Cerebellar cortex (tissue), 1 donor: ENCODE data around the gene SETD1A.
"Not testable (repeated sequence)": the region's sequence is repeated elsewhere in the genome, so short reads cannot be mapped to it uniquely, and the experiment has no call there.

ENCODE experiments used
- DNase-seq: peaks from one replicate; pipeline ENCODE4 v3.0.0-alpha.2; 2015; ENCODE audit warnings: low spot score

Gene SETD1A

DNA sequence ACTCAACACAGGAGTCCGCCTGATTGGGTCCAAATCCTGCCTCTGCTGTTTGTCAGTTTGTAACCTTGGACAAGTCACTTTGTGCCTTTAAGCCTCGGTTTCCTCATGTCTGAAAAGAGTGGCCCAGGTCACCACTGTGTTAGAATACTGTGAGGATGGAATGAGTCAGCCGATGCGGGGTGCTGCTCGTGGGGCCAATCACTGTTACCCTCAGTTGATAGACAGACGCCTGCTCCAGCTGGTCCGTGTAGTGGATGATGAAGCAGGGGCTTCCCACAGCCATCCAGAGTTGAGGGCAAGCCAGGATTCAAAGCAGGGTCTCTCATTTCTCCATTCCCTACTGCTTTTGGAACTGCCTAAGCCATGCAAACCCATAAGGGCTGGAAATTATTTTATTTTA, 28.4 kb upstream of the SETD1A start:
- DNase-seq, result no peak

GRCh38 chr16:30930160-30930571, 27.4 kb upstream of the SETD1A start:
- no peak for DNase-seq

GRCh38 chr16:30931068-30931650, 26.4 kb upstream of the SETD1A start:
- no peak for DNase-seq

DNA sequence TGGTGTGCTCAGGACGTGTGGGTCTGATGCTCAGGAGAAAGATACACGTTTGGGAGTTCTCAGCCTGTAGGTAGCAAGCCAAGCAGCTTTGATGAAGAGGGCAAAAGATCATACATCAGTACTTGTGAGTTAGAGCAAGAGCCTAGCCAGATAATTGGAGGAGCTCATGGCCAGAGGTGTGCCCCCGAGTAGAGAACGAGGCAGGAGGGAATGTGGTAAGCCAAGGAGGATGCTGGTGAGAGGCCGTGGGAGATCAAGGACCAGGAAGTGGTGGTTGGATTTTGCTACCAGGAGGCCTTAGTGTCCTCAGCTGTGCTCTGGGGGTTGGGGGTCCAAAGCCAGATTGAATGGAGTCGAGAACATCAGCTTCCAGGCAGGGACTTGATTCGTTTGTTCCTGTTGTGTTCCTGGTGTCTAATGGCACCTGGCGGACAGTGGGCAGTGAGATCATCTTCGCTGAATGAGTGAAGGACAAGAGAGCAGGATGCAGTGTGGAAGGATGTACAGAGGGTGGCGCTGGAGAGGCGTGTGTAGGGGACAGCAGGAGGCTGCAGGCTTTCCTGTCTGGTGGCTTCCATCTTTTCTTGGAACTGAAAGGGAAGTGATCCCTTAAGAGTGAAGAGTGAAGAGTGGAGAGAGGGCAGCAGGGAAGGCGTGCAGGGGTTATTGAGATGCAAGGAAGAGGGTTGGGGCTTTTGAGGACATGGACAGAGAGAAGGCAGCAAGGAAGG, 22.6 kb upstream of the SETD1A start:
- peak; percentile 69 for DNase-seq

- no peak for DNase-seq
Observed at GRCh38 chr16:30937692-30938091, 19.9 kb upstream of the SETD1A start.

- not testable (repeated sequence) for DNase-seq
Observed at GRCh38 chr16:30939571-30939970, 18.0 kb upstream of the SETD1A start.

DNA sequence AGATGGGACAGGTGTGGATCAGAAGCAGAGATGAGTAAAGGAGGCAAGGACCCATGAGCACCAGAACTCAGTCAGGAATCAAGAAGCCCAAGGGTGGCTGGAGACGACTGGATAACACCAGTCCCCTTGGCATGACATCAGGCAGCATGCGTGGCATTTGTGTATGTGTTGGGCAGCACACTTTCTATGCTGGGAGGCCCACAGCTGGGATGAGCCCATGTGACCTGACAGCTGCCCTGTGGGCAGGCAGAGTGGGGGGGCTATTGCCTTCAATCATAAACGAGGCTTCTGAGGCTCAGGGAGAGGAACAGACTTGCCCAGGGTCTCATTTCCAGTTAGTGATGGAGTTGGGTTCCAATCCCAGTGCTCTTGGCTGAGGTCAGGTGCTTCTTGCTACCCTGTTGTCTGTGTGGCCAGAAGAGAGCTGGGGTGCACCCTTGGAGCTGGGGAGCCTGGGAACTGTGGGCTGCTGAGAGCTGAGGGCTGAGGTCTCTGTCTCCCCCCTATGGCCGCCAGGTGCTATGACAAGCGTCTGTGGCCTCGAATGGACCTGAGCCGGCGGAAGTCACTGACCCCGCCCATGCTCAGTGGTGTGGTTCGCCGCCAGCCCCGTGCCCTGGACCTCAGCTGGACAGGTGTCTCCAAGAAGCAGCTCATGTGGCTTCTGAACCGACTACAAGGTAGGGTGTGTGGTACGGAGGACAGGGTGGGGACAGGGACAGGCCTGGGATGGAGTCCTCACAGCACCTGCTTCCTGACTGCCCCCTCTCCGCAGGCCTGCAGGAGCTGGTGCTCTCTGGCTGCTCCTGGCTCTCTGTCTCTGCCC, 15.7 kb upstream of the SETD1A start:
- DNase-seq, result peak; percentile 76

DNA sequence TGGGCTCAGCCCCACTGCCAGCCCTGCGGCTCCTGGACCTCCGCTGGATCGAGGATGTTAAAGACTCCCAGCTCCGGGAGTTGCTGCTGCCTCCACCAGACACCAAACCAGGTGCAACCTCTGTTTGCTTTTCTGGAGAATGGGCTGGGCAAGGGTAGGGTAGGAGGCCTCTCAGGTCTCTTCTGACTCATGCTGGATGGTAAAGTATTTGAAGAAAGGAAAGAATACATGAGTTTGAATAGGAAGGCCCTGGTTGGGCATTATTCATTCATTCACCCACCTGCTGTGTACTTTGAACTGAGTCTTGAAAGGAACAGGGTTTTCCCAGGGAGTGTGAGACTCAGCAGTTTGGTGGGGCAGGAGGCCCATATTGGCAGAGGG, 15.1 kb upstream of the SETD1A start:
- no peak for DNase-seq

GRCh38 chr16:30944352-30944751, 13.2 kb upstream of the SETD1A start:
- no peak for DNase-seq

GRCh38 chr16:30946671-30947540, 10.6 kb upstream of the SETD1A start:
- DNase-seq, result no peak

GRCh38 chr16:30947541-30947858, 10.1 kb upstream of the SETD1A start:
- no peak for DNase-seq

DNA sequence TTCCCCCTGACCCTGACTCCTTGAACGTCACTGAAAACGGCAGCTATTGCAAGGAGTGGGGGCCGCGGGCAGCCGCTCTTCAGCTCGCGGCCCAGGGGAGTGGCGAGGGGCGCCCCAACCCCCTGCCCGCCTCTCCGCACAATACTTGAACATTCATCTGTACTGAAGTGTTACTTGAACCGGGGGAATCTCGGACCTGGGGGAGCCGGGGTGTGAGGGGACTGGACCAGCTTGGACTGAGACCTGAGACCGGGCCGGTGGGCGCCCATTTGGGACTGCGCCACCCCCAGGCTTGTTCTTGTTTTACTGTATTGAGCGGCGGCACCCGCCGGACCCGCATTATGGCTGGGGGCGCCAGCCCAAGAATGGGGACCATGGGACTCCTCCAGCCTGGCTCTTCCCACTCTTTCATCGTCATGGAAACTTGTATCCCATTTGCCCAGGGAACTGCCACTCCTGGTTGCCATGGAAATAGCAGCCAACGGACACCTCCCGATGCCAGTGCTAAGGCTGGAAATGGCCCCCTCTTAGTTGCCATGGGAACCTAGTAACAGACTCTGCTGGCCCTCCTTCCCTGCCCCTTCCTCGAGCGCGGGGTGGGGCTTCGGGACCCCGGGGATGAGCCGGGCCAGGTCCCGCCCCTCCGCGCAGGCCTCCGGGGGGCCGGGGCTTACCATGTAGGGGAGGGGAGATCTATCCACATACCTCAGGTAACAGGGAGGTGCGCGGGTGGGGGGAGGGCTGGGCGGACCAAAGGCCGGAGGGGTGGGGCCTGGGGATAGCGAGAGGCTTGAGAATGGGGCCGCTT, 9.5 kb upstream of the SETD1A start:
- DNase-seq, result peak; percentile 100

DNA sequence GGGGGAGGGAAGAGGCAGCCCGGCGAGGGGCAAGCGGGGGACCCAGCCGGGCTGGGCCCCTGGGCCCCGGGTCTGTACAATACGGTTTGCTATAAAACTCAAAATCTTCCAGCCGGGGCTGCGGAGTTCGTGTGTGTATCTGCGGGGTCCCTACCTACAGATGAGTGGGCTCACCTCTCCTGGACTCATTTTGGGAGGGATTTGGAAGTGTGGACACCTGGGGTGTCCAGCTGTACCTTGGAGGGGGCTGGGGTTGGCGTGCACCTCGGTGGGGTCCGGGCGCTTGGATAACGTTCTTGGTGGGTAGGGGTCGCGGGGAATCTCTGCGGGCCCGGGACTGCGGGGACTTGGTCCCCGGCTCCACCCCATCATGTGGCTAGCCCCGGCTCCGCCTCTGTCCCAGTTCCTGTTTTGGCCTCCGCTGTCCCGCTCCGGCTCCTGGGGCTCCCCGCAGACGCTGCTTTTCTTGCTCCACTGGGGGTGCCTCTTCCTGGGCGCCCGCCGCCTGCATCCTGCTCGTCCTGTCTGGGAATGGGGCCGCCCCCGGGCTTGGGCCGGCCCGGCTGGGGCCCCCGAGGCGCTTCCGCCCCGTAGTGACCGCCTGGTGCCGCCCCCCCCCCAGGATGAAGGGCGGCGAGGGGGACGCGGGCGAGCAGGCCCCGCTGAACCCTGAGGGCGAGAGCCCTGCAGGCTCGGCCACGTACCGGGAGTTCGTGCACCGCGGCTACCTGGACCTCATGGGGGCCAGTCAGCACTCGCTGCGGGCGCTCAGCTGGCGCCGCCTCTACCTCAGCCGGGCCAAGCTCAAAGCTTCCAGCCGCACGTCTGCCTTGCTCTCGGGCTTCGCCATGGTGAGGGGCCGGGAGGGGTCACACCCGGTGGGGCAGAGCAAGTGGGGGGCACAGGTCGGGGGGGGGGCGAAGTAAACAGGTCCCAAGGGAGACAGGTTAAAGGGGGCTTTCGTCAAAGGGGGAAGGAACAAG, 8.6 kb upstream of the SETD1A start, which contains the start of gene ORAI3:
Gene ORAI3, plus strand, starts transcription at position 402 of the 983 bp plus-strand sequence. Its CDS starts 222 bp downstream, at position 624.
- DNase-seq, result peak; percentile 71

GRCh38 chr16:30949650-30950515, 7.7 kb upstream of the SETD1A start:
- peak; percentile 67 for DNase-seq

DNA sequence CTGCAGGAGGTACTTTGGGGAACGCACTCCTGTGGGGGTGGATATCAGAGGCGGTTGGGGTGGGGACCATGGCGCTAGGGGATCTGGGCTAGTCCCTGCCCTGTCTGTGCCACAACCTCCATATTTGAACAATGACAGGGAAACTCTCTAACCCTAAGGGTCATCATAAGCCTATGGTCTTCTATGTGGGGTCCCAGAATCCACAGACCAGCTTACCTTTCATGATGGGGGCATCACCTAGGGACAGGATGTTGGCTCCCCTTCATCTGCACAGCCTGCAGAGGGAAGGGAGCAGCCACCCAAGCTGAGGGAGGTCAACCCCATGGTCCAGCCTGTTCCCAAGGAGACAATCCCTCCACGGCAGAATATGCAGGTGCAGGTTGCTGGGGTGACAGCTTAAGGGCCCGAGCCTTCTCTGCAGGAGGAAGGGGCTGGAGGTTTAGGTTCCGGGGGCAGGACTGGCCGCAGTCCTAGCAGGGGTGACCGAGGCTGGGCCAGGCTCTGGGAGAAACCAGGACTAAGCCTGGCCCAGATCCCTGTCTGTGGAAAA, 7.0 kb upstream of the SETD1A start:
- no peak for DNase-seq

GRCh38 chr16:30951193-30951592, 6.4 kb upstream of the SETD1A start:
- DNase-seq, result no peak

- DNase-seq, result no peak
Observed at GRCh38 chr16:30951750-30952149, 5.8 kb upstream of the SETD1A start.

- peak; percentile 51 for DNase-seq
Observed at GRCh38 chr16:30953111-30953510, 4.4 kb upstream of the SETD1A start.
